Measurements from ENCODE around the gene RASSF8. TPM values are rescaled to one million over a fixed set of nuclear protein-coding genes. Genes with fewer than 3 reads are reported as not detected.

RASSF8 gene
- total RNA-seq, 1 experiment from 2014 or later: 9.2 TPM

GRCh38 chr12:26128168-26128567, 169.7 kb downstream of the RASSF8 start:
- H3K27ac ChIP-seq (ENCODE audit: low read depth, low read length): no peak overlapping the region
- no peaks in the 10 kb centered on the region for H3K9me2 ChIP-seq (ENCODE audit: insufficient read depth)
- no peaks in the 10 kb centered on the region for H3K79me2 ChIP-seq (ENCODE audit: insufficient read depth, low read length)
- H4K20me1 ChIP-seq (ENCODE audit: insufficient read depth): no peaks in the 10 kb centered on the region
- no peak overlapping the region for H3K4me2 ChIP-seq (ENCODE audit: low read length)
- no TSS peak for BruUV-seq (replicated peaks)
- peaks cover 9 to 31% of the 10 kb centered on the region in 2 experiments for H3K4me1 ChIP-seq (ENCODE audit: control insufficient read depth in 1 of 2, insufficient read depth in 2 of 2, low read length in 2 of 2)
- no peak overlapping the region for H2AFZ ChIP-seq (ENCODE audit: low read depth, low read length, poor library complexity, severe bottlenecking)
- RAD21 ChIA-PET (ENCODE audit: low non-redundant PET in 1 of 2, low total read pairs in 2 of 2, uncharacterized antibody in 2 of 2, unreplicated experiment in 2 of 2): no interaction called here
- H3K9ac ChIP-seq (ENCODE audit: low read length): no peak overlapping the region
- H3K9me3 ChIP-seq (ENCODE audit: control insufficient read depth in 1 of 2, insufficient read depth in 1 of 2, low read depth in 1 of 2, low read length in 2 of 2): no peaks in the 10 kb centered on the region
- H3K36me3 ChIP-seq (ENCODE audit: control insufficient read depth in 1 of 2, insufficient read depth in 2 of 2, low read length in 2 of 2): no peaks in the 10 kb centered on the region
- H3K4me3 ChIP-seq (replicated peaks in 1 of 2; ENCODE audit: low read depth in 1 of 2, low read length in 2 of 2): no peak overlapping the region
- intact Hi-C loops (cut with micrococcal nuclease): loop anchor here (10.0 kb wide), 1 partner anchor 177 kb away; no protein-coding TSS in a partner anchor
- ATAC-seq (no peak), DNase-seq (ENCODE audit: low read depth, low spot score) (no peak)
- CTCF ChIA-PET: interaction anchor here (2.1 kb wide), 1 partner anchor 10 kb away, joined by 7 read pairs; no protein-coding TSS in a partner anchor
- POLR2A ChIA-PET: interaction anchor here (0.9 kb wide), 1 partner anchor 9 kb away, joined by 3 read pairs; no protein-coding TSS in a partner anchor
- TF ChIP-seq POLR2AphosphoS5 (IDR thresholded peaks at IDR 0.05; ENCODE audit: low read depth, low read length): no peak
- H3K27me3 ChIP-seq (ENCODE audit: insufficient read depth, low read length): peaks cover 10% of the 10 kb centered on the region; the same call in 1 of the 2 replicates

Other genes with a start within 250 kb of the RASSF8 start
- gene BHLHE41, start 166.4 kb downstream of the RASSF8 start, total RNA-seq (2021; ENCODE audit: unreplicated experiment): 4.7 TPM
- 0.17 TPM for gene SSPN, start 236.9 kb downstream of the RASSF8 start, total RNA-seq (2021; ENCODE audit: unreplicated experiment)

All from HCT116 (cell line).